ENCODE measurements around the gene RPTOR. TPM values are rescaled to one million over a fixed set of nuclear protein-coding genes. Genes with fewer than 3 reads are reported as not detected.

RPTOR gene
- total RNA-seq, 1 experiment from 2014 or later, result 25.1 TPM

- Mint-ChIP-seq H3K4me1 (peaks cover 8 to 12% of the 10 kb centered on the region in 2 experiments; a peak in 3 of 4 replicates), H3K9me3 (no peaks in the 10 kb centered on the region), H3K36me3 (ENCODE audit: insufficient read depth in 1 of 3, low read depth in 3 of 3) (peaks cover 0 to 6% (median 0%) of the 10 kb centered on the region in 3 experiments; a peak in 3 of 7 replicates), H3K27ac (no peak overlapping the region), H3K4me3 (no peak overlapping the region), H3K27me3 (ENCODE audit: low read depth) (peaks cover 1% of the 10 kb centered on the region; the same call in 1 of the 2 replicates)
- no peak overlapping the region for H3K14ac ChIP-seq (ENCODE audit: insufficient read depth, low read length)
- H3K9me3 ChIP-seq (ENCODE audit: control insufficient read depth, low read depth, low read length), result no peaks in the 10 kb centered on the region
- no peak overlapping the region for H3K9ac ChIP-seq (ENCODE audit: extremely low read depth, insufficient read length, low read length)
- H3K79me1 ChIP-seq (ENCODE audit: insufficient read depth, low read depth, low read length, poor library complexity, severe bottlenecking), result no peaks in the 10 kb centered on the region
- H3K23ac ChIP-seq (ENCODE audit: insufficient read length, low read depth, low read length), result no peak overlapping the region
- H2BK120ac ChIP-seq (ENCODE audit: low read depth, low read length, poor library complexity, severe bottlenecking), result no peak overlapping the region
- no peak overlapping the region for H4K5ac ChIP-seq (ENCODE audit: insufficient read length, low read depth, low read length)
- WGBS (ENCODE audit: extremely low coverage, insufficient read length, low lambda C conversion rate), result no CpG with 5 or more reads among the region's 22 CpGs
- no peak overlapping the region for H2AK5ac ChIP-seq (ENCODE audit: insufficient read length, low read length)
- no peaks in the 10 kb centered on the region for H3K27me3 ChIP-seq (ENCODE audit: insufficient read depth, low read length)
- H2BK20ac ChIP-seq (ENCODE audit: low read depth, low read length, poor library complexity, severe bottlenecking), result no peak overlapping the region
- H3K23me2 ChIP-seq (ENCODE audit: insufficient read length, low read depth, low read length, poor library complexity, severe bottlenecking), result no peaks in the 10 kb centered on the region
- no peak overlapping the region for H4K8ac ChIP-seq (replicated peaks; ENCODE audit: insufficient read length, low read depth, low read length)
- no peak overlapping the region for H2BK15ac ChIP-seq (ENCODE audit: low read depth, low read length)
- no peaks in the 10 kb centered on the region for H3K4me1 ChIP-seq (ENCODE audit: insufficient read depth, low read length)
- no peak for DNase-seq
- no peak overlapping the region for H3K4me2 ChIP-seq (ENCODE audit: insufficient read depth, insufficient read length, low read length)
- no peak overlapping the region for H3K18ac ChIP-seq (ENCODE audit: insufficient read length, low read depth, low read length)
- H3K79me2 ChIP-seq (ENCODE audit: insufficient read depth, low read length), result no peaks in the 10 kb centered on the region
- no peak overlapping the region for H2BK5ac ChIP-seq (ENCODE audit: insufficient read length, low read length)
- H3K4ac ChIP-seq (ENCODE audit: low read depth, low read length), result no peak overlapping the region
- no peak overlapping the region for H2BK12ac ChIP-seq (ENCODE audit: insufficient read length, low read depth, low read length)
- H3K27ac ChIP-seq (ENCODE audit: insufficient read length, low read depth, low read length), result no peak overlapping the region
- no peak overlapping the region for H3T11ph ChIP-seq (ENCODE audit: low read length)
- TF ChIP-seq CTCF (conservative IDR thresholded peaks at IDR 0.05), result no peak
- H4K20me1 ChIP-seq (ENCODE audit: control insufficient read depth, insufficient read depth, insufficient read length), result no peaks in the 10 kb centered on the region
- H2AFZ ChIP-seq (ENCODE audit: low read length), result no peak overlapping the region
- no peak overlapping the region for H4K91ac ChIP-seq (ENCODE audit: insufficient read length, low read depth, low read length)
- no peak overlapping the region for H3K56ac ChIP-seq (ENCODE audit: insufficient read length, low read depth, low read length)
Measured at GRCh38 chr17:80953471-80954315, 409.1 kb downstream of the RPTOR start.

Measured in H9 (cell line).